RPMI7951 (cell line): ENCODE data around the gene MME. TPM values are rescaled to one million over a fixed set of nuclear protein-coding genes. Genes with fewer than 3 reads are reported as not detected.
A peak's percentile ranks its signal among the peaks of the same experiment; 100 is the strongest.

Source experiments
- DNase-seq: peaks from one replicate; pipeline ENCODE4 v3.0.0-alpha.2; 2012; ENCODE audit warnings: low read depth
- total RNA-seq: library from RNA; depleted of rRNA; stranded (reverse); fragments of >200 nt; shearing (Covaris generic); gene quantifications from 2 replicates; pipeline ENCODE4 v1.2.3, GENCODE V29; 2014

The MME gene
- total RNA-seq, 1 experiment from 2014 or later: 73.8 TPM

DNA sequence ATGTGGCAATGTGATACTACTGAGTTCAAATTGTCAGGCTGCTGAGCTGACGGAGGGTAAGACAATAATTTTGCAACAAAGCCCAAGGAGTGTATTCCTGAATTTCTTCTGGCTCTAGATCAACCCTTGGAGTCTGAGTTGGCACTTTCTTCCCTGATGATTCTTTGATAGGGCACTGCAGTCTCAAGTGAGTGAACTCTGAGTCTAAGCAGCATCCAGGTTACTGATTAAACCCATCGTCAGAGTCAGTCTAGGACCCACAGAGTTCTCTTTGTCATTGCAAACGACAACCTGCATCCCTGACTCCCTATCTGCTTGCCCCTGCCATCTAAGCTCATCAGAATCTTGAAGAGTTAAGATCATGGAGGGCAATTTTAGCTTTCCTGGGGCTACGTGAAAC, 58.6 kb downstream of the MME start:
- no peak for DNase-seq

DNA sequence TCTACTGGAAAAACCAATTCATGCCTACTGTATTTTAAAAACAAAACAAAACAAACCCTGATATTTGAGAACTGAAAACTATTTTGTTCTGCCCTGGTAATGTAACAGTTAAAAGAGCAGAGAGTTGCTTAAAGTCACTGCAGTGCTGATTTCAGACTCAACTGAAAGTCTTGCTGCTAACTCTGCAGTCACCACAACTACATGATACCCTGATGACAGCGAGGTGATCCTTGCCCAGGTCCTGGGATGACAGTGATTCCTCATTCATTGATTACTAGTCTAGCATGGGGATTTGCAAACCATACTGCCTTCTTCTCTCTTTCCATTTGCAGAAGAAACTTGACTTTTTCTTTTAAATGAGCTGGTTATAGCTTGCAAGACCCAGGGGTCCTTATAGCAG, 67.5 kb downstream of the MME start:
- no peak for DNase-seq

DNA sequence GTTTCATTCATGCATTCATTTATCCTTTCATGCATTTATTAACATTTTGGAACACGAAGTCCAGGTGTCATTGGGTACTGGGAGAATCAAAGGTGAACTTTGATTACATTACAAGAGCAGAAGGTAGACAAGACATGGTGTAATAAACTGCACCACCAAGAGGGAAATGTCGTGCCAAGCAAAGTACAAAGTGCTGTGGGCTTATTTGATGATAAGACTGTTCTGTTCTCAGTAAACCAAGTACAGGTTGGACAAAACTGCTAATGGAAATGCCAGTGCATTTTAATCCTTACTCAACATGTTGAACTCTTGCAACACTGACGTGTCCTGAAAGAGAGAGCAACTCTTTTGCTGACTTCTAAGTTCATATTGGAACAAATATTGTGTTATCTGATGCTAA, 69.4 kb downstream of the MME start:
- DNase-seq: no peak

DNA sequence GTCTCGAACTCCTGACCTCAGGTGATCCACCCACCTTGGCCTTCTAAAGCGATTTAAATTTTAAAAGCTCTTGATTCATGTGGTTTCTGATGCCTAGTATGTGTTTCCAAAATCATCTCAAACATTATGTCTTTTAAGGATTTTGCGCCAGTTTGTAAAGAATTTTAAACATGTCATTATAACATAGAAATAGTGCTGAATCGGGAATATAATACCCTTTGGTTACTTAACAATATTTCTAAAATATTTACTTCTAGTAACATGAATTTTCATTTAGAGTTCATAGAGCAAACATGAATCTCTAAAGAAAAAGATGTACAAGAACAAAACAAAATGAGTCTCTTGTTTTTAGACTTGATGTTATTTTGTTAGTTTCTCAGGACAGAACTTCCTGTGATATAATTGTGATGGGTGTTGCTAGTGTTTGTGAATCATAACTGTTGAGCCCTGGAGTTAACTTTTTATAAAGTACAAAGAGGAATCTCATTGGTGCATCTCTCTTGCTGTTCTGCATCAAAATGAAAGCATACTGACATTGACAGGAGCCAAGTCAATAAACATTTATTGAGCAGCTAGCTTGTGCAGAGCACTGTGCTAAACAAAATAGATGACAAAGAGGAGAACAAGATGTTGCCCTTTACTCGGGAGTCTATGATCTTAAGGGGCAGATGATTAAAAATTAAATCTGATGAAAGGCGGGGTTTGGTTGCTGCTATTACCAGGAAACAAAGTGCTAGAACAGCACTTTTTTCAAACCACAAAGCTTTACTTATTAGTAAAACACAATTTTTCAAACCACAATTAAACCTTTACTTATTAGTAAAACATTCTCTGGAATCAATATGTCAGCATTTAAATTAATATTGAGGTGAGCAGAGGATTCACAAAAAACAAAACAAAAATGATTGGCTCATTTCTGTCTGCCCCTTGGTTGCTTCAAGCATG, 73.4 kb downstream of the MME start:
- DNase-seq: peak; percentile 5

DNA sequence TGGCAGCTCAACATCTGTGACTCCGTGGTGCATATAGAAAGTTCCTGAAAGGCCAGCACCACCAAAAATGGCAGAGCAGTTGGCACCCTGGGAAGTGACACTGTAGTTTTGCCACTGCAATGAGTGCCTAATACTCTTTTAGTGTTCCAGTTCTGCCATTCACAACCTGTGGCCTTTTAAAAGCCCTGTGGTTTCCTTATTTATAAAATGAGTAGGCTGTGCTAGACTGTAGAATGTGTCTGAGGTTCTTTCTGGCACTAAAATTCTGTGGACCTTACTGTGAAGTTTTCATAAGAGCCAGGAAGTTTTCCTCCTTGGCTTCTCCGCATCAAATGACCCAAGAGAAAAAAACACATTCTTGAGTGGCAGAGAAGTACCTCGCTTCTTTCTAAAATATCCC, 74.1 kb downstream of the MME start:
- DNase-seq: peak; percentile 18

DNA sequence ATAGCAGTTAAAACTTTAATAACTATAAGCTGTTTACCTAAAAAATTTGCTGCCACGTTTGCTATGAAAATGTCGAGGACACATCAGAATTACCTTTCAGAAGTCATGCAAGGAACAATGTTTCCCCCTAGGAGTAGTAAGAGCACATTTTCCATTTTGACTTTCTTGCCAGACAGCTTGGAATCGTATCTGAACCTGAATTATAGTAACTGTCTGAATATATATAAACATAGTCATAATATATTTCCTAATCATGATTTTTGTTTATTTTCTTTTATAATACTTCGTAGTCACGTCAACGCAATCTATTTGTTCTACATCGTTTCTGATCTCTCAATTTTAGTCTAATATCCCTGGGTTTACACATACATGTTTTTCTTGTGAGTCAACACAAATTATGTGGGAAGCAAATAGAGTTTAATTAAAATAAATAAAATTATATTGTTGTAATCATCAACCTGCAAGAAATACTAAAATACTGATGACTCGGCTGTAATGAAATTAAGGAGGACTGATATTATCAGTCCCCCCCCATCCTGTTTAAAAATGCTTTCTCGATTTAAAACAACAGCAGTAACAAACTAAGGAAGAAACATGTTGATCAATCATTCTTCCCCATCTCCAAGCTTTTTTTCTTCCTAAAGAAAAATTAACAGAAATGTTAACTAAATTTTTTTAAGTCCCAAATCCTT, 78.4 kb downstream of the MME start:
- no peak for DNase-seq

DNA sequence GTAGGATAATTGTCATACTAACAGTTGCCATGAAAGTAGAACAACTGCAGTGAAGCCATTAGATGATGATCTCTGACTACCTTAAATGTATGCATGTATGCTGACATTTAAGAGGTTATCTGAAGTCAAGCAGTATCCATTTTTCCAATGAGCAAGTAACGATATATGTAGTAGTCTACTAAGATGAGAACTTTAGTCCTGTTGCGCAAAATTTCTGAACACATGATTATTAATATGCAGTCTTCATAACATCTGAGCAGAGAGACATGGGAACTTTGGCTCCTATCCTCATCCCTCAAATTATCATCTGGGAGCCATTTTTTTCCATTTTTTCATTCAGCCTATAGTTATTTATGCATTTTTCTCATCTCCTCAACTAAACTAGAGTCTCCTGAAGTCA, 79.2 kb downstream of the MME start:
- DNase-seq: no peak

DNA sequence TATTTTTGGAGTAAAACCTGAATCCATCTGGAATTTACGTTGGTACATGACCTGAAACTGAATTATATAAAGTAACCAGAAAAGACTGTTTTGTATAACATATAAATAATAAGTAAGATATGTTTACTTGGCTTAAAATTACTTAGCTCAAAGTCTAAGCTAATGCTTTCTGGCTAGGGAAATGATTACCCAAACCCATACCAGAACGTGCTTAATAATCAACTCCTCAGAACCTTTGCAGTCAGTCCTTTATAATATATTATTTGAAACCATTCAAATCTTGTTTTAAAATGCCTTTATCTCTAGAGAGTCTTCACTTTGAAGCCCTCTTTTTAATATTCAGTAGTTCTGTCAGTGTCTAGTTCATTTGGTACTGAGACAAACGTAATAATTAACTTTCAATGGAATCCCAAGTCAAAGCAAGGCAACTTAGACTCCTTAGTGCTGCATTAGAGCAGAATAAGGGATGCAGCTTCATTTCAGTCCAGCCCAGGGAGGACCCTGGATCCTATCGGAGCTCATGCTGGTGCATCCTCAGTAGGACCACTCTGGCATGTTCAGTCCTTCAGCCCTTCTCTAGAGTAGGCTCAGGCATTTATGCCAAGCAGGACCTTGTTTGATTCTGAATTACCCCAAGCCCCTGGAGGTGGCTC, 81.6 kb downstream of the MME start:
- no peak for DNase-seq

DNA sequence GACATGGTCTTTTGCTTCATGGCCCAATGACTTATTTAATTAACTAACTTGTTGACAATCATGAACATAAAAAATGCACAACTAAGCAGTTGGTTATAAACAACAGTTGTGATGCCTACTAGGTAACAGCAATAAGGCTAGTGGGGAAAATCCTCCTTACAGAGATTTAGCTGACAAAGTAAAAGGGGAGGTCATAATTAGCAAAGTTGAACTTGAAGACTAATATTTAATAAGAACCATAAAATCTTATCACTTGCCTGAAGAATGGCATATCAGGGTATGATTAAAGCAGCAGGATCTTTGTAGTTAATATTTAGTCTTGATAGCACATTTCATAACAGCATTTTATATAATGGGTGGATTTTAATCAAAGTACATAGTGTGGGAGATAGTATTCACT, 84.2 kb downstream of the MME start:
- DNase-seq: no peak

- no peak for DNase-seq
These were observed 86.3 kb downstream of the MME start for GRCh38 chr3:155166441-155166840.

GRCh38 chr3:155169197-155169596, 89.1 kb downstream of the MME start:
- no peak for DNase-seq

- no peak for DNase-seq
These were observed 93.7 kb downstream of the MME start for GRCh38 chr3:155173771-155174170.

DNA sequence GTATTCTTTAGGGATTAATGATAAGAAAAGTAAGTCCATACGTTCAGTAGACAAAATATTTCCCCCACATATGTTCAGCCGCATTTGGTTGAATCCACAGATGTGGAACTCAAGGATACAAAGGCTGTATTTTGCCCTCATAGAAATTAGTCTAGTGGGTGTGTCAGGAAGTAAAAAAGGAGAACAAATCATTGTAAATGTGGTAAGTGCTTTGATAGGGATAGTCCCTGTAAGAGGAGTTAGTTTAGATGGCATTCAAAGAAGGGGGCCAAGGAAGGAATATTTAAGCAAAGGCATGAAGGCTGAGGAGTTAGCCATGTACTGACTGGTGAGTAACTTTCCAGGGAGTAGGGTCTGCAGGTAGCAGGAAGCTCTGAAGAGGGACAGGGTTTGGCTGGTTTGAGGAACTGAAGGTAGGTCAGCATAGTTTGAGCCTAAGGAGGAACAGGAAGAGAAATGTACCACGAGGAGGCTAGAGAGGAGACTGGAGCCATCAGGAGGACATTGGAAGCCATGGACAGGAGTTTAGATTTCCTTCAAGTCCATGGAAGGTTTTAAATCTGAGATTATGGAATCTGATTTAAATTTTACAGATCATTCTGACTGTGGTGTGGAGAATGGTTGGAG, 98.8 kb downstream of the MME start:
- DNase-seq: no peak

GRCh38 chr3:155179437-155179827, 99.3 kb downstream of the MME start:
- DNase-seq: no peak

DNA sequence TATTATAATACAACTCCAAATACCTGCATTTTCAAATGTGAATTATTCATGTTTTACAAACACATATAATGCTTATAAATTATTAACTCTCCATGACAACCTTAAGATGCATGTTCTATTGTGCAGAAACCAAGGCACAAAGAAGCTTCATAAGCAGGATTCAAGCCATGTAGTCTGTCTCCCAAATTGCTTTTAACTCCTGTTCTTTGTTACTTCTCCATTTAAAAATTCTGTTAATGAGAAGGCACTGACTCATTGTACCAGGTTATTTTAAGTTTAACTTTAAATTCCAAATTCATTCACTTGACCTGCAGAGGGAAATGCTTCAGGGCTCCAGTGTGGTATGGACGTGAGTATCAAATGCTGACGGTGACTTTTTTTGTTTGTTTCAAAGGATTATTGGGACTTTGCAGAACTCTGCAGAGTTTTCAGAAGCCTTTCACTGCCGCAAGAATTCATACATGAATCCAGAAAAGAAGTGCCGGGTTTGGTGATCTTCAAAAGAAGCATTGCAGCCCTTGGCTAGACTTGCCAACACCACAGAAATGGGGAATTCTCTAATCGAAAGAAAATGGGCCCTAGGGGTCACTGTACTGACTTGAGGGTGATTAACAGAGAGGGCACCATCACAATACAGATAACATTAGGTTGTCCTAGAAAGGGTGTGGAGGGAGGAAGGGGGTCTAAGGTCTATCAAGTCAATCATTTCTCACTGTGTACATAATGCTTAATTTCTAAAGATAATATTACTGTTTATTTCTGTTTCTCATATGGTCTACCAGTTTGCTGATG, 100.0 kb downstream of the MME start:
- no peak for DNase-seq

GRCh38 chr3:155182467-155182866, 102.3 kb downstream of the MME start:
- DNase-seq: no peak

DNA sequence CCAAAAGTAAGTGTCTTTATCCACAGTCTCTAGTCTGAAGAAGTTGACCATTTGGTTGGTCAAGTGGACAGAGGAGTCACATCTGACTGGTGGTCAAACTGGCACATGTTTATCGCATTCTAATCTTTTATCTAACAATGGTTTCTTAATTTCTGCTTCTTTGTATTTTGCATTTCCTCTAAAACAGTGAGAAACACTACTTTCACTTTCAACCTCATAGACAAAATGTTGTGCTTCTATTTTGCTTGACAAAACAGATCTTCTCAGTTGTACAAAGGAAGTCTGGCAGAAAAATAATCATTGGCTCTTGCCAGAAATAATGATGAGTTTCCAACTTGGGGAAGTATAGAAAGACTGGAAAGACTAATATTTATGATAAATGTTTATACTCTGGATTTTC, 103.9 kb downstream of the MME start:
- DNase-seq: peak; percentile 31

- DNase-seq: peak; percentile 71
These were observed 105.5 kb downstream of the MME start for GRCh38 chr3:155185631-155186071.

DNA sequence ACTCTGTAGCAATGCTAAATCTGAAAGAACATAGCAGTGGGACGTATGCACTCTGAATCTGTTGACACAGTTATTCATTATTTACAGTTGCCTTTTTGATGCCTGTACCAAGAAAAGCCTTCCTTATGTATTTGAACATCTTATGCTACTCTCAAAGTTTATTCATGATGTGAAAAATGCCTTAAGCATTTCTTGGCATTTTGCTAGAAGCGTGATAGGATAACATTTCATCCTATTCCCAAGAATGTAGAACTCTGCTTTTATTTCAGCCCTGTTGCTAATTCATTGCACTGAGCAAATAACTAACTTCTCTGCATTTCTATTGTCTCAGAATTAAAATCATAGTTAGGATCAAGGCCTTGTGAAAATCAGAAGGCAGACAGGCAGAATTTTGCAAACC, 107.9 kb downstream of the MME start:
- no peak for DNase-seq

DNA sequence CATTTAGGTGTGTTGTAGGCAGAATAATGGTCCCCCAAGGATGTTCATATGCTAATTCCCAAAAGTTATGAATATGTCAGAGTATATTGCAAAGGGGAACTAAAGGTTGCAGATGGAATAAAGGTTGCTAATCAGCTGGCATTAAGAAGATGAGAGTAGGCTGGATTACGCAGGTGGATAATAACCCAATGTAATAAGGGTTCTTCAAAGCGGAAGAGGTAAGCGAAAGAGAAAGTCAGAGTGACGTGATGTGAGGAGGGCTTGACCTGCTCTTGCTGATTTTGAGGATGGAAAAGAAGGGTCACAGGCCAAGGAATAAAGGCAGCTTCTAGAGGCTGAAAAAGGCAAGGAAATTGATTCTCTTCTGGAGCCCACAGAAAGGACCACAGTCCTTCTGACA, 109.4 kb downstream of the MME start:
- no peak for DNase-seq

DNA sequence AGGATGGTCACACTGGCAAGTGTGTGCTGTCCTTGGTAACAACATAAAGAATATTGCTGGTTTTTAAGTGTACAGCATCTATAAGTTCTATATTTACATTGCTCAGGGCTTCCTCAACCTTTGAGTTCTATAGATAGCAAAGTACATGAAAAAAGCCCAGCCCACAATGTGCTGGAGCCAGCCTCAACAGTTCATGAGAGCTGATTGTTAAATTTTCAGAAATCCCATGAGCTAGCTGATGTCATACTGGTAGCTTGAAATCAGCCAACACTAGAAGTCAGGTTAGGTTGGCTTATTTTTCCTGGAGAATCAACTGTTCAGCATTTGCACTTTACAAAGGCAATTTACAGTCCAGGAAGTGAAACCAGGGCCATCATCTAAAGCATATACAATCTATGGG, 110.6 kb downstream of the MME start:
- no peak for DNase-seq
